Smooth muscle cell (in vitro differentiated cells): ENCODE measurements around the gene PSMB7. TPM values are rescaled to one million over a fixed set of nuclear protein-coding genes. Genes with fewer than 3 reads are reported as not detected.

Experiments
- DNase-seq: peaks from one replicate; lab custom pipeline; 2025; ENCODE audit not compliant: unreplicated experiment; lab: John Stamatoyannopoulos, UW
- H2AFZ ChIP-seq: fragments of 200-600 bp; sonication (generic); 2 replicates; pipeline ENCODE4 v1.6.0; 2016; ENCODE audit warnings: antibody characterized with exemption, low read depth, mild to moderate bottlenecking
- H3F3A ChIP-seq: fragments of 200-600 bp; sonication (generic); 2 replicates; pipeline ENCODE4 v1.6.0; 2017; ENCODE audit warnings: antibody characterized with exemption, low read depth
- H3K27ac ChIP-seq: fragments of 200-600 bp; sonication (generic); 2 replicates; pipeline ENCODE4 v1.5.1; 2016; ENCODE audit warnings: low read depth, mild to moderate bottlenecking
- H3K27me3 ChIP-seq: fragments of 200-600 bp; sonication (generic); 2 replicates; pipeline ENCODE4 v1.6.1; 2016; ENCODE audit warnings: low read depth, mild to moderate bottlenecking
- H3K36me3 ChIP-seq: fragments of 200-600 bp; sonication (generic); 2 replicates; pipeline ENCODE4 v1.5.1; 2016; ENCODE audit warnings: low read depth
- H3K4me1 ChIP-seq: fragments of 200-600 bp; sonication (generic); 2 replicates; pipeline ENCODE4 v1.5.1; 2016; ENCODE audit warnings: low read depth
- H3K4me2 ChIP-seq: fragments of 200-600 bp; sonication (generic); 2 replicates; pipeline ENCODE4 v1.6.0; 2016; ENCODE audit warnings: mild to moderate bottlenecking
- H3K4me3 ChIP-seq: fragments of 200-600 bp; sonication (generic); 2 replicates; pipeline ENCODE4 v1.5.1; 2016; ENCODE audit warnings: mild to moderate bottlenecking
- H3K79me2 ChIP-seq: fragments of 200-600 bp; sonication (generic); 2 replicates; pipeline ENCODE4 v1.6.0; 2016; ENCODE audit warnings: low read depth, mild to moderate bottlenecking
- H3K9ac ChIP-seq: fragments of 200-600 bp; sonication (generic); 2 replicates; pipeline ENCODE4 v1.6.0; 2016; ENCODE audit warnings: low read depth
- H3K9me3 ChIP-seq: fragments of 200-600 bp; sonication (generic); replicated peaks from 2 replicates; pipeline ENCODE4 v1.5.1; 2016; ENCODE audit warnings: low read depth
- H4K20me1 ChIP-seq: fragments of 200-600 bp; sonication (generic); 2 replicates; pipeline ENCODE4 v1.6.0; 2016; ENCODE audit warnings: low read depth
- WGBS: methylation state at CpG from one replicate; pipeline ENCODE4 v1.1.7; 2016; ENCODE audit warnings: low lambda C conversion rate; 5-methylcytosine and 5-hydroxymethylcytosine counted together
- polyA plus RNA-seq: library from polyadenylated mRNA; unstranded; fragments of >200 nt; fragmentation: Nextera tagmentation; extraction: Ambion mirVana; gene quantifications from 2 replicates; pipeline ENCODE4 v1.2.1, GENCODE V29; 2016
- total RNA-seq: library from RNA; depleted of rRNA; stranded (reverse); fragments of >200 nt; gene quantifications from 2 replicates; pipeline ENCODE4 v1.2.3, GENCODE V29; 2014
- TF ChIP-seq, protein P1 (sequence below): fragments of 200-600 bp; sonication (generic); IDR thresholded peaks from 2 replicates; pipeline ENCODE4 v1.5.1; 2017; ENCODE audit warnings: borderline replicate concordance, mild to moderate bottlenecking, antibody characterized with exemption; ENCODE audit not compliant: insufficient read depth, poor library complexity, severe bottlenecking

The PSMB7 gene
- total and polyA plus RNA-seq, 2 experiments from 2014 or later = 246 to 302 TPM

GRCh38 chr9:124450241-124450924 lies 35.1 kb upstream of the PSMB7 start, which contains the start of gene ADGRD2:
TSS of gene ADGRD2 (plus strand) at chr9:124450451. CDS start at chr9:124451667, 1,216 bp downstream.
- TF ChIP-seq, protein P1, sequence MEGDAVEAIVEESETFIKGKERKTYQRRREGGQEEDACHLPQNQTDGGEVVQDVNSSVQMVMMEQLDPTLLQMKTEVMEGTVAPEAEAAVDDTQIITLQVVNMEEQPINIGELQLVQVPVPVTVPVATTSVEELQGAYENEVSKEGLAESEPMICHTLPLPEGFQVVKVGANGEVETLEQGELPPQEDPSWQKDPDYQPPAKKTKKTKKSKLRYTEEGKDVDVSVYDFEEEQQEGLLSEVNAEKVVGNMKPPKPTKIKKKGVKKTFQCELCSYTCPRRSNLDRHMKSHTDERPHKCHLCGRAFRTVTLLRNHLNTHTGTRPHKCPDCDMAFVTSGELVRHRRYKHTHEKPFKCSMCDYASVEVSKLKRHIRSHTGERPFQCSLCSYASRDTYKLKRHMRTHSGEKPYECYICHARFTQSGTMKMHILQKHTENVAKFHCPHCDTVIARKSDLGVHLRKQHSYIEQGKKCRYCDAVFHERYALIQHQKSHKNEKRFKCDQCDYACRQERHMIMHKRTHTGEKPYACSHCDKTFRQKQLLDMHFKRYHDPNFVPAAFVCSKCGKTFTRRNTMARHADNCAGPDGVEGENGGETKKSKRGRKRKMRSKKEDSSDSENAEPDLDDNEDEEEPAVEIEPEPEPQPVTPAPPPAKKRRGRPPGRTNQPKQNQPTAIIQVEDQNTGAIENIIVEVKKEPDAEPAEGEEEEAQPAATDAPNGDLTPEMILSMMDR = no peak
- no peak within 1 kb of the TSS for H3K9ac ChIP-seq
- H3K27me3 ChIP-seq = peaks cover 36% of the 10 kb centered on the region
- peak within 1 kb of the TSS; percentile 34 for H3K4me3 ChIP-seq
- no peaks in the 10 kb centered on the region for H3K79me2 ChIP-seq
- 9% methylated on average over 34 of the region's 41 CpGs for WGBS
- no peaks in the 10 kb centered on the region for H3F3A ChIP-seq
- peaks cover 8% of the 10 kb centered on the region for H3K4me1 ChIP-seq
- no peaks in the 10 kb centered on the region for H3K36me3 ChIP-seq
- no peaks in the 10 kb centered on the region for H4K20me1 ChIP-seq
- peak within 1 kb of the TSS; percentile 78 for H3K4me2 ChIP-seq
- no peak within 1 kb of the TSS for H3K27ac ChIP-seq
- DNase-seq = no peak
- no peaks in the 10 kb centered on the region for H3K9me3 ChIP-seq
- H2AFZ ChIP-seq = peak within 1 kb of the TSS; percentile 88

- H3K9ac ChIP-seq = no peak overlapping the region
- H3F3A ChIP-seq = no peaks in the 10 kb centered on the region
- H3K4me3 ChIP-seq = no peak overlapping the region
- H3K27ac ChIP-seq = no peak overlapping the region
- no peak overlapping the region for H3K4me2 ChIP-seq
- TF ChIP-seq, protein P1 = no peak
- no peak for DNase-seq
- no peaks in the 10 kb centered on the region for H3K79me2 ChIP-seq
- H3K9me3 ChIP-seq = no peaks in the 10 kb centered on the region
- H3K4me1 ChIP-seq = peaks cover 8% of the 10 kb centered on the region
- no peak overlapping the region for H2AFZ ChIP-seq
- no peaks in the 10 kb centered on the region for H4K20me1 ChIP-seq
- no peaks in the 10 kb centered on the region for H3K36me3 ChIP-seq
- 86% methylated on average over 13 of the region's 13 CpGs for WGBS
- peaks cover 36% of the 10 kb centered on the region for H3K27me3 ChIP-seq
These were observed 34.3 kb upstream of the PSMB7 start for GRCh38 chr9:124449381-124450151.

GRCh38 chr9:124448019-124448418 lies 32.8 kb upstream of the PSMB7 start:
- Histone ChIP-seq H3K4me1 (peaks cover 8% of the 10 kb centered on the region), H3K36me3 (no peaks in the 10 kb centered on the region), H3K27ac (no peak overlapping the region), H3K27me3 (peaks cover 27% of the 10 kb centered on the region), H3K9ac (no peak overlapping the region), H4K20me1 (no peaks in the 10 kb centered on the region), H3K79me2 (no peaks in the 10 kb centered on the region), H3F3A (no peaks in the 10 kb centered on the region), H3K4me2 (no peak overlapping the region), H3K9me3 (no peaks in the 10 kb centered on the region), H2AFZ (no peak overlapping the region), H3K4me3 (no peak overlapping the region)
- TF ChIP-seq, protein P1 = no peak
- DNase-seq = no peak
- WGBS = 96% methylated on average over 7 of the region's 7 CpGs
